H1 (cell line): Measurements from ENCODE around the gene XPO6. TPM values are rescaled to one million over a fixed set of nuclear protein-coding genes. Genes with fewer than 3 reads are reported as not detected.

ENCODE experiments used
- BCL11A ChIP-seq, 2 experiments: IDR thresholded peaks; one replicate each; pipeline ENCODE4 v1.6.1; 2011; ENCODE audit warnings: low read depth in 2 of 2, low read length in 2 of 2, mild to moderate bottlenecking in 2 of 2
- EGR1 ChIP-seq: IDR thresholded peaks from 2 replicates; pipeline ENCODE4 v1.6.1; 2011; ENCODE audit warnings: low read depth, low read length, borderline replicate concordance
- RBBP5 ChIP-seq: IDR thresholded peaks from 2 replicates; pipeline ENCODE4 v1.7.1; 2012; ENCODE audit warnings: low read depth, mild to moderate bottlenecking, inconsistent platforms, low read length, moderate library complexity, borderline replicate concordance
- SP4 ChIP-seq: IDR thresholded peaks from 2 replicates; pipeline ENCODE4 v1.6.1; 2012; ENCODE audit warnings: low read length, inconsistent platforms
- polyA plus RNA-seq, 7 experiments: library from polyadenylated mRNA; depleted of rRNA in 3 of 7; stranded (reverse) in 5 of 7; unstranded in 2 of 7; fragments of >200 nt in 5 of 7; fragments of 200-250 nt in 2 of 7; gene quantifications; 1 replicate in 5 of 7; 2 replicates in 1 of 7; 4 replicates in 1 of 7; pipeline versions ENCODE4 v1.2.1 to v1.2.3, GENCODE V29; 2011 to 2013; ENCODE audit warnings: missing spikeins in 2 of 7, mixed read lengths in 2 of 7
- total RNA-seq: library from RNA; stranded (reverse); fragmentation: NEBNext Ultra II Directional; extraction: Animal tissue kit (Norgen Biotek cat#: 25700); gene quantifications from 2 replicates; pipeline ENCODE4 v1.2.1, GENCODE V29; 2021
- TF ChIP-seq, protein P1 (sequence below): IDR thresholded peaks from 2 replicates; pipeline ENCODE4 v1.6.1; 2011; ENCODE audit warnings: low read depth, mild to moderate bottlenecking, low read length; ENCODE audit not compliant: insufficient read depth

XPO6 gene
- total and polyA plus RNA-seq, 2 of the 8 experiments (the other 6 are each of a cell fraction or from before 2014, with no cell fraction given), result 152 to 254 TPM

- TF ChIP-seq, protein P1, sequence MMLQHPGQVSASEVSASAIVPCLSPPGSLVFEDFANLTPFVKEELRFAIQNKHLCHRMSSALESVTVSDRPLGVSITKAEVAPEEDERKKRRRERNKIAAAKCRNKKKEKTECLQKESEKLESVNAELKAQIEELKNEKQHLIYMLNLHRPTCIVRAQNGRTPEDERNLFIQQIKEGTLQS, result no peak
- no peak for TF ChIP-seq EGR1
- TF ChIP-seq SP4, result no peak
- TF ChIP-seq RBBP5, result no peak
- no peak for TF ChIP-seq BCL11A (IDR thresholded peaks at IDR 0.05; ENCODE audit: low read depth in 2 of 2, low read length in 2 of 2)
Observed at GRCh38 chr16:28096983-28097899, 114.5 kb downstream of the XPO6 start (continued).
